Common myeloid progenitor, CD34-positive (primary cell): ENCODE results near the gene SCPEP1.

Source experiments
- CTCF ChIA-PET: fragments of 350-600 bp; sonication (Branson Sonifier 250); formaldehyde crosslinking; loops from one replicate; lab custom pipeline; 2021; ENCODE audit warnings: antibody characterized with exemption; lab: Charles Lee
- POLR2A ChIA-PET: fragments of 350-600 bp; sonication (Branson Sonifier 250); formaldehyde crosslinking; loops from one replicate; lab custom pipeline; 2021; ENCODE audit warnings: antibody characterized with exemption; lab: Charles Lee
- DNase-seq, 3 donors: peaks; one replicate each; pipeline versions ENCODE4 v3.0.0 to v3.0.0-alpha.2; 2013
- H3K27ac ChIP-seq, 2 experiments: 1 replicate in 1 of 2; 2 replicates in 1 of 2; pipeline ENCODE4 v1.7.0; 2013; ENCODE audit warnings: inconsistent platforms in 2 of 2, low read length in 2 of 2, mild to moderate bottlenecking in 2 of 2, low read depth in 1 of 2, moderate library complexity in 1 of 2; ENCODE audit not compliant: severe bottlenecking in 2 of 2, insufficient read depth in 1 of 2, poor library complexity in 1 of 2
- H3K27me3 ChIP-seq, 5 experiments: replicated peaks in 2 of 5; 1 replicate in 3 of 5; 2 replicates in 2 of 5; pipeline versions ENCODE4 v1.6.1 to v1.7.0; 2013; ENCODE audit warnings: low read length in 4 of 5, mild to moderate bottlenecking in 2 of 5, moderate library complexity in 2 of 5, inconsistent platforms in 1 of 5; ENCODE audit not compliant: insufficient read depth in 5 of 5, control insufficient read depth in 4 of 5
- H3K36me3 ChIP-seq, 4 experiments: 1 replicate in 2 of 4; 2 replicates in 2 of 4; pipeline versions ENCODE4 v1.6.1 to v1.7.0; 2013; ENCODE audit warnings: low read length in 3 of 4, control low read depth in 1 of 4, mild to moderate bottlenecking in 1 of 4; ENCODE audit not compliant: control insufficient read depth in 4 of 4, insufficient read depth in 4 of 4
- H3K4me1 ChIP-seq, 4 experiments: 1 replicate in 3 of 4; 2 replicates in 1 of 4; pipeline versions ENCODE4 v1.6.1 to v1.7.1; 2013; ENCODE audit warnings: low read length in 3 of 4, mild to moderate bottlenecking in 3 of 4, control low read depth in 1 of 4, inconsistent platforms in 1 of 4, moderate library complexity in 1 of 4; ENCODE audit not compliant: control insufficient read depth in 4 of 4, insufficient read depth in 4 of 4; ENCODE audit errors: control extremely low read depth in 1 of 4
- H3K4me3 ChIP-seq, 7 experiments: 1 replicate in 4 of 7; 2 replicates in 3 of 7; pipeline versions ENCODE4 v1.5.1 to v1.7.0; 2013; ENCODE audit warnings: mild to moderate bottlenecking in 7 of 7, low read length in 6 of 7, moderate library complexity in 6 of 7, inconsistent platforms in 2 of 7, low read depth in 2 of 7, control low read depth in 1 of 7; ENCODE audit not compliant: insufficient read depth in 4 of 7, control insufficient read depth in 1 of 7; ENCODE audit errors: extremely low read depth in 1 of 7
- H3K9me3 ChIP-seq, 5 experiments: 1 replicate in 4 of 5; 2 replicates in 1 of 5; pipeline versions ENCODE4 v1.6.1 to v1.7.1; 2013; ENCODE audit warnings: low read length in 4 of 5, mild to moderate bottlenecking in 2 of 5, inconsistent platforms in 1 of 5, low read depth in 1 of 5, moderate library complexity in 1 of 5; ENCODE audit not compliant: control insufficient read depth in 4 of 5, insufficient read depth in 2 of 5; ENCODE audit errors: control extremely low read depth in 1 of 5
- whole genome bisulfite sequencing: methylation state at CpG from one replicate; pipeline ENCODE4 v1.1.5; 2013; ENCODE audit not compliant: insufficient coverage; 5-methylcytosine and 5-hydroxymethylcytosine counted together

SCPEP1 gene

GRCh38 chr17:56973520-56973919 lies 4.4 kb upstream of the SCPEP1 start:
- ChIA-PET POLR2A (no interaction called here), CTCF (interaction anchor here (1.2 kb wide), 1 partner anchor 17 kb away, joined by 3 read pairs; no protein-coding TSS in a partner anchor)
- no peak overlapping the region for H3K27ac ChIP-seq
- H3K27me3 ChIP-seq: peaks cover 0 to 5% (median 0%) of the 10 kb centered on the region in 5 experiments
- peaks cover 12 to 18% (median 14%) of the 10 kb centered on the region in 4 experiments for H3K4me1 ChIP-seq
- H3K4me3 ChIP-seq: no peak overlapping the region
- no peaks in the 10 kb centered on the region for H3K36me3 ChIP-seq
- H3K9me3 ChIP-seq: peaks cover 0 to 3% (median 0%) of the 10 kb centered on the region in 5 experiments
- no peak for DNase-seq
- 100% methylated on average over 5 of the region's 7 CpGs for WGBS

GRCh38 chr17:56974055-56974454 lies 3.9 kb upstream of the SCPEP1 start:
- Histone ChIP-seq H3K4me3 (no peak overlapping the region), H3K9me3 (peaks cover 0 to 3% (median 0%) of the 10 kb centered on the region in 5 experiments), H3K27ac (no peak overlapping the region), H3K27me3 (peaks cover 0 to 5% (median 0%) of the 10 kb centered on the region in 5 experiments), H3K4me1 (peaks cover 17 to 23% (median 18%) of the 10 kb centered on the region in 4 experiments), H3K36me3 (no peaks in the 10 kb centered on the region)
- no CpG with 5 or more reads among the region's 2 CpGs for WGBS
- ChIA-PET CTCF (no interaction called here), POLR2A (no interaction called here)
- DNase-seq: no peak

- ChIA-PET CTCF (interaction anchor here (0.6 kb wide), 1 partner anchor 12 kb away, joined by 4 read pairs; no protein-coding TSS in a partner anchor), POLR2A (interaction anchor here (0.7 kb wide), 1 partner anchor 31 kb away, joined by 4 read pairs; no protein-coding TSS in a partner anchor)
- Histone ChIP-seq H3K27ac (no peak overlapping the region), H3K4me3 (no peak overlapping the region), H3K27me3 (peaks cover 0 to 5% (median 0%) of the 10 kb centered on the region in 5 experiments), H3K9me3 (peaks cover 0 to 2% (median 0%) of the 10 kb centered on the region in 5 experiments), H3K4me1 (peaks cover 17 to 27% (median 18%) of the 10 kb centered on the region in 4 experiments), H3K36me3 (no peaks in the 10 kb centered on the region)
- WGBS: 100% methylated on average over 1 of the region's 2 CpGs
- no peak for DNase-seq
Measured at GRCh38 chr17:56975656-56976055, 2.3 kb upstream of the SCPEP1 start.

- Histone ChIP-seq H3K27me3 (peaks cover 0 to 5% (median 0%) of the 10 kb centered on the region in 5 experiments), H3K4me1 (peaks cover 17 to 30% (median 18%) of the 10 kb centered on the region in 4 experiments), H3K9me3 (no peaks in the 10 kb centered on the region), H3K27ac (no peak overlapping the region), H3K36me3 (peaks cover 0 to 5% (median 0%) of the 10 kb centered on the region in 4 experiments), H3K4me3 (peak overlapping the region in 6 of 7 experiments; percentile 58 to 89 (median 73))
- ChIA-PET POLR2A (interaction anchor here (0.7 to 0.9 kb wide), 2 partner anchors 13 to 143 kb away, joined by 3 read pairs; no protein-coding TSS in a partner anchor), CTCF (interaction anchor here (0.7 to 1.2 kb wide), 2 partner anchors 12 to 18 kb away, joined by 3 read pairs; no protein-coding TSS in a partner anchor)
- DNase-seq: peak; percentile 13 to 64 (median 53)
- WGBS: 74% methylated on average over 4 of the region's 11 CpGs
Measured at GRCh38 chr17:56976941-56977608, 856 bp upstream of the SCPEP1 start.

- POLR2A ChIA-PET: interaction anchor here (0.6 to 0.9 kb wide), 3 partner anchors 21 to 1359 kb away, joined by 4 to 7 read pairs (median 5); no protein-coding TSS in a partner anchor
- Histone ChIP-seq H3K4me1 (peaks cover 17 to 38% (median 18%) of the 10 kb centered on the region in 4 experiments), H3K9me3 (no peaks in the 10 kb centered on the region), H3K36me3 (peaks cover 0 to 5% (median 0%) of the 10 kb centered on the region in 4 experiments), H3K4me3 (peak overlapping the region in 6 of 7 experiments; percentile 58 to 89 (median 74)), H3K27me3 (peaks cover 0 to 5% (median 0%) of the 10 kb centered on the region in 5 experiments), H3K27ac (peak overlapping the region in 1 of 2 experiments; percentile 53)
- DNase-seq: peak; percentile 29 to 79 (median 69)
- CTCF ChIA-PET: interaction anchor here (0.7 kb wide), 2 partner anchors 142 to 510 kb away, joined by 3 to 4 read pairs; no protein-coding TSS in a partner anchor
- WGBS: 31% methylated on average over 5 of the region's 11 CpGs
Measured at GRCh38 chr17:56978441-56979090, 635 bp downstream of the SCPEP1 start.

GRCh38 chr17:56979091-56979480 lies 1.2 kb downstream of the SCPEP1 start:
- H3K4me3 ChIP-seq: peak overlapping the region in 1 of 7 experiments; percentile 74
- no peak for DNase-seq
- H3K36me3 ChIP-seq: peaks cover 0 to 5% (median 0%) of the 10 kb centered on the region in 4 experiments
- H3K27me3 ChIP-seq: peaks cover 0 to 5% (median 0%) of the 10 kb centered on the region in 5 experiments
- no peaks in the 10 kb centered on the region for H3K9me3 ChIP-seq
- H3K27ac ChIP-seq: no peak overlapping the region
- CTCF ChIA-PET: no interaction called here
- POLR2A ChIA-PET: no interaction called here
- WGBS: no CpG with 5 or more reads among the region's 3 CpGs
- H3K4me1 ChIP-seq: peaks cover 17 to 38% (median 18%) of the 10 kb centered on the region in 4 experiments
